Stimulated activated naive B cell treated with anti-CD40 and anti-IgM and Interleukin-4, amounts not matched to agents 10 μg/mL and 1 μg/mL and 100 μg/mL, for 72 hours (primary cell): ENCODE results near the gene ATP8A2.

Experiments used
- ATAC-seq, 2 donors: fragments of 150-1000 bp; cut with Tn5 transposase; replicated peaks; 2 replicates each; pipeline ENCODE4 v1.10.0; 2021; ENCODE audit warnings: moderate library complexity in 1 of 2
- DNase-seq: peaks from one replicate; pipeline ENCODE4 v3.0.0; 2021
- H3K27ac Mint-ChIP-seq: one replicate; pipeline ENCODE4 v1.8.0; 2022; ENCODE audit warnings: mild to moderate bottlenecking, mixed read lengths
- H3K27me3 Mint-ChIP-seq, 2 donors: one replicate each; pipeline ENCODE4 v1.8.0; 2022; ENCODE audit warnings: mixed read lengths in 2 of 2
- H3K36me3 Mint-ChIP-seq, 2 donors: one replicate each; pipeline ENCODE4 v1.8.0; 2022; ENCODE audit warnings: mixed read lengths in 2 of 2, mild to moderate bottlenecking in 1 of 2
- H3K4me1 Mint-ChIP-seq, 2 donors: one replicate each; pipeline ENCODE4 v1.8.0; 2022; ENCODE audit warnings: mixed read lengths in 2 of 2, mild to moderate bottlenecking in 1 of 2
- H3K4me3 Mint-ChIP-seq, 2 donors: one replicate each; pipeline ENCODE4 v1.8.0; 2022; ENCODE audit warnings: mild to moderate bottlenecking in 2 of 2, mixed read lengths in 2 of 2, moderate library complexity in 1 of 2
- H3K9me3 Mint-ChIP-seq, 2 donors: one replicate each; pipeline ENCODE4 v1.8.0; 2022; ENCODE audit warnings: mixed read lengths in 2 of 2, mild to moderate bottlenecking in 1 of 2

The ATP8A2 gene

GRCh38 chr13:25616674-25617073 is 244.9 kb downstream of the ATP8A2 start:
- H3K4me1 Mint-ChIP-seq: no peaks in the 10 kb centered on the region
- no peak overlapping the region for H3K27ac Mint-ChIP-seq
- H3K27me3 Mint-ChIP-seq: peaks cover 16 to 19% of the 10 kb centered on the region in 2 donors
- ATAC-seq: no peak
- DNase-seq: no peak
- no peaks in the 10 kb centered on the region for H3K36me3 Mint-ChIP-seq
- no peak overlapping the region for H3K4me3 Mint-ChIP-seq
- H3K9me3 Mint-ChIP-seq: peaks cover 4 to 8% of the 10 kb centered on the region in 2 donors

GRCh38 chr13:25619897-25620296 is 248.1 kb downstream of the ATP8A2 start:
- H3K27me3 Mint-ChIP-seq: peaks cover 12 to 15% of the 10 kb centered on the region in 2 donors
- H3K27ac Mint-ChIP-seq: no peak overlapping the region
- no peaks in the 10 kb centered on the region for H3K36me3 Mint-ChIP-seq
- H3K4me1 Mint-ChIP-seq: no peaks in the 10 kb centered on the region
- H3K9me3 Mint-ChIP-seq: peaks cover 0 to 4% of the 10 kb centered on the region in 2 donors
- ATAC-seq: no peak
- no peak overlapping the region for H3K4me3 Mint-ChIP-seq
- no peak for DNase-seq

- Mint-ChIP-seq H3K4me1 (no peaks in the 10 kb centered on the region), H3K27me3 (no peaks in the 10 kb centered on the region), H3K4me3 (no peak overlapping the region), H3K9me3 (peaks cover 4 to 6% of the 10 kb centered on the region in 2 donors), H3K36me3 (no peaks in the 10 kb centered on the region), H3K27ac (no peak overlapping the region)
- ATAC-seq (no peak), DNase-seq (no peak)
These were observed 253.6 kb downstream of the ATP8A2 start for GRCh38 chr13:25625414-25625813.

- DNase-seq: no peak
- peaks cover 0 to 11% of the 10 kb centered on the region in 2 donors for H3K27me3 Mint-ChIP-seq
- H3K27ac Mint-ChIP-seq: no peak overlapping the region
- no peaks in the 10 kb centered on the region for H3K4me1 Mint-ChIP-seq
- H3K9me3 Mint-ChIP-seq: peaks cover 4 to 6% of the 10 kb centered on the region in 2 donors
- no peaks in the 10 kb centered on the region for H3K36me3 Mint-ChIP-seq
- no peak overlapping the region for H3K4me3 Mint-ChIP-seq
- ATAC-seq: no peak
These were observed 258.6 kb downstream of the ATP8A2 start for GRCh38 chr13:25630329-25630900.

GRCh38 chr13:25632166-25632888 is 260.6 kb downstream of the ATP8A2 start:
- Mint-ChIP-seq H3K36me3 (no peaks in the 10 kb centered on the region), H3K9me3 (no peaks in the 10 kb centered on the region), H3K4me3 (no peak overlapping the region), H3K27me3 (peaks cover 4 to 21% of the 10 kb centered on the region in 2 donors), H3K27ac (no peak overlapping the region), H3K4me1 (no peaks in the 10 kb centered on the region)
- ATAC-seq (no peak), DNase-seq (no peak)

- H3K4me3 Mint-ChIP-seq: no peak overlapping the region
- H3K4me1 Mint-ChIP-seq: no peaks in the 10 kb centered on the region
- no peak for ATAC-seq
- peaks cover 4 to 21% of the 10 kb centered on the region in 2 donors for H3K27me3 Mint-ChIP-seq
- H3K36me3 Mint-ChIP-seq: no peaks in the 10 kb centered on the region
- no peak overlapping the region for H3K27ac Mint-ChIP-seq
- H3K9me3 Mint-ChIP-seq: no peaks in the 10 kb centered on the region
- no peak for DNase-seq
These were observed 261.3 kb downstream of the ATP8A2 start for GRCh38 chr13:25633093-25633492.

- Mint-ChIP-seq H3K4me3 (no peak overlapping the region), H3K27ac (no peak overlapping the region), H3K4me1 (no peaks in the 10 kb centered on the region), H3K27me3 (no peaks in the 10 kb centered on the region), H3K36me3 (no peaks in the 10 kb centered on the region), H3K9me3 (peaks cover 7 to 9% of the 10 kb centered on the region in 2 donors)
- no peak for DNase-seq
- ATAC-seq: no peak
These were observed 273.9 kb downstream of the ATP8A2 start for GRCh38 chr13:25645681-25646080.

- ATAC-seq: no peak
- Mint-ChIP-seq H3K4me3 (no peak overlapping the region), H3K9me3 (peaks cover 4 to 5% of the 10 kb centered on the region in 2 donors), H3K36me3 (no peaks in the 10 kb centered on the region), H3K4me1 (no peaks in the 10 kb centered on the region), H3K27ac (no peak overlapping the region), H3K27me3 (no peaks in the 10 kb centered on the region)
- DNase-seq: no peak
These were observed 277.3 kb downstream of the ATP8A2 start for GRCh38 chr13:25649001-25649633.

GRCh38 chr13:25652764-25653163 is 281.0 kb downstream of the ATP8A2 start:
- no peaks in the 10 kb centered on the region for H3K4me1 Mint-ChIP-seq
- ATAC-seq (no peak), DNase-seq (no peak)
- no peak overlapping the region for H3K27ac Mint-ChIP-seq
- H3K4me3 Mint-ChIP-seq: no peak overlapping the region
- H3K27me3 Mint-ChIP-seq: no peaks in the 10 kb centered on the region
- no peaks in the 10 kb centered on the region for H3K36me3 Mint-ChIP-seq
- no peaks in the 10 kb centered on the region for H3K9me3 Mint-ChIP-seq

- Mint-ChIP-seq H3K27me3 (no peaks in the 10 kb centered on the region), H3K36me3 (no peaks in the 10 kb centered on the region), H3K4me1 (no peaks in the 10 kb centered on the region), H3K4me3 (no peak overlapping the region), H3K27ac (no peak overlapping the region), H3K9me3 (no peaks in the 10 kb centered on the region)
- ATAC-seq (no peak), DNase-seq (no peak)
These were observed 282.5 kb downstream of the ATP8A2 start for GRCh38 chr13:25654322-25654721.

GRCh38 chr13:25657157-25657556 is 285.4 kb downstream of the ATP8A2 start:
- no peaks in the 10 kb centered on the region for H3K27me3 Mint-ChIP-seq
- DNase-seq: no peak
- no peaks in the 10 kb centered on the region for H3K36me3 Mint-ChIP-seq
- no peak overlapping the region for H3K4me3 Mint-ChIP-seq
- H3K27ac Mint-ChIP-seq: no peak overlapping the region
- H3K9me3 Mint-ChIP-seq: no peaks in the 10 kb centered on the region
- ATAC-seq: no peak
- no peaks in the 10 kb centered on the region for H3K4me1 Mint-ChIP-seq

GRCh38 chr13:25659091-25659795 is 287.5 kb downstream of the ATP8A2 start:
- H3K4me1 Mint-ChIP-seq: no peaks in the 10 kb centered on the region
- H3K27ac Mint-ChIP-seq: no peak overlapping the region
- H3K9me3 Mint-ChIP-seq: no peaks in the 10 kb centered on the region
- DNase-seq (no peak), ATAC-seq (no peak)
- no peaks in the 10 kb centered on the region for H3K36me3 Mint-ChIP-seq
- H3K27me3 Mint-ChIP-seq: no peaks in the 10 kb centered on the region
- no peak overlapping the region for H3K4me3 Mint-ChIP-seq

GRCh38 chr13:25660996-25661395 is 289.2 kb downstream of the ATP8A2 start:
- no peaks in the 10 kb centered on the region for H3K36me3 Mint-ChIP-seq
- no peaks in the 10 kb centered on the region for H3K9me3 Mint-ChIP-seq
- no peaks in the 10 kb centered on the region for H3K4me1 Mint-ChIP-seq
- DNase-seq: no peak
- H3K4me3 Mint-ChIP-seq: no peak overlapping the region
- H3K27ac Mint-ChIP-seq: no peak overlapping the region
- H3K27me3 Mint-ChIP-seq: no peaks in the 10 kb centered on the region
- no peak for ATAC-seq

GRCh38 chr13:25662516-25662915 is 290.7 kb downstream of the ATP8A2 start:
- no peaks in the 10 kb centered on the region for H3K27me3 Mint-ChIP-seq
- ATAC-seq (no peak), DNase-seq (no peak)
- H3K4me3 Mint-ChIP-seq: no peak overlapping the region
- peaks cover 0 to 2% of the 10 kb centered on the region in 2 donors for H3K9me3 Mint-ChIP-seq
- H3K4me1 Mint-ChIP-seq: no peaks in the 10 kb centered on the region
- H3K27ac Mint-ChIP-seq: no peak overlapping the region
- no peaks in the 10 kb centered on the region for H3K36me3 Mint-ChIP-seq
